GM18907 (cell line): ENCODE measurements around the gene ADRA1B.

ENCODE experiments used
- ATAC-seq: cut with Tn5 transposase; IDR thresholded peaks from one replicate; pipeline ENCODE4 v1.9.1; 2021; ENCODE audit warnings: mild to moderate bottlenecking, moderate library complexity; ENCODE audit not compliant: unreplicated experiment

Gene ADRA1B

GRCh38 chr5:159901308-159901707 lies 15.0 kb upstream of the ADRA1B start:
- no peak for ATAC-seq

- no peak for ATAC-seq
Measured at GRCh38 chr5:159901772-159902171, 14.5 kb upstream of the ADRA1B start.

- ATAC-seq, result no peak
Measured at GRCh38 chr5:159902444-159903121, 13.7 kb upstream of the ADRA1B start.

GRCh38 chr5:159903131-159903530 lies 13.2 kb upstream of the ADRA1B start:
- ATAC-seq, result no peak

GRCh38 chr5:159904874-159905273 lies 11.4 kb upstream of the ADRA1B start:
- no peak for ATAC-seq

GRCh38 chr5:159905496-159905895 lies 10.8 kb upstream of the ADRA1B start:
- ATAC-seq, result no peak

- ATAC-seq, result no peak
Measured at GRCh38 chr5:159906463-159906862, 9.8 kb upstream of the ADRA1B start.

GRCh38 chr5:159906943-159907342 lies 9.3 kb upstream of the ADRA1B start:
- no peak for ATAC-seq

GRCh38 chr5:159907689-159908590 lies 8.3 kb upstream of the ADRA1B start:
- ATAC-seq, result no peak

- no peak for ATAC-seq
Measured at GRCh38 chr5:159908591-159908940, 7.7 kb upstream of the ADRA1B start.

- no peak for ATAC-seq
Measured at GRCh38 chr5:159909126-159909525, 7.2 kb upstream of the ADRA1B start.

GRCh38 chr5:159910207-159910842 lies 6.0 kb upstream of the ADRA1B start:
- ATAC-seq, result no peak

GRCh38 chr5:159910843-159911229 lies 5.4 kb upstream of the ADRA1B start:
- ATAC-seq, result no peak

- no peak for ATAC-seq
Measured at GRCh38 chr5:159911349-159911748, 4.9 kb upstream of the ADRA1B start.

GRCh38 chr5:159912033-159912800 lies 4.1 kb upstream of the ADRA1B start:
- ATAC-seq, result no peak

GRCh38 chr5:159913048-159913447 lies 3.2 kb upstream of the ADRA1B start:
- no peak for ATAC-seq

- no peak for ATAC-seq
Measured at GRCh38 chr5:159913501-159913900, 2.8 kb upstream of the ADRA1B start.

- no peak for ATAC-seq
Measured at GRCh38 chr5:159916841-159917761, 819 bp downstream of the ADRA1B start.

GRCh38 chr5:159917994-159918393 lies 1.7 kb downstream of the ADRA1B start:
- ATAC-seq, result no peak

GRCh38 chr5:159921721-159922120 lies 5.4 kb downstream of the ADRA1B start:
- no peak for ATAC-seq
